Uterus (tissue), 2 donors: Measurements from ENCODE around the gene PAQR8.

Experiments
- CTCF ChIP-seq, 4 experiments: fragments of 200-600 bp in 2 of 4; fragments of 450-650 bp in 2 of 4; sonication (generic) in 2 of 4; IDR thresholded peaks; one replicate each; pipeline ENCODE4 v1.5.1; 2016 to 2019; ENCODE audit warnings: antibody characterized with exemption in 4 of 4, mild to moderate bottlenecking in 2 of 4, moderate library complexity in 1 of 4
- POLR2A ChIP-seq, 2 donors: fragments of 450-650 bp; IDR thresholded peaks; one replicate each; pipeline ENCODE4 v1.6.1; 2016; ENCODE audit warnings: antibody characterized with exemption in 2 of 2, mild to moderate bottlenecking in 1 of 2, moderate library complexity in 1 of 2

- TF ChIP-seq CTCF (IDR thresholded peaks at IDR 0.05): no peak
- TF ChIP-seq POLR2A (IDR thresholded peaks at IDR 0.05): no peak
These were observed 36.1 kb upstream of the PAQR8 start for GRCh38 chr6:52325695-52326471.
